OCI-M1 (cell line): ENCODE data around the gene GNA12.
"Not testable (repeated sequence)": the region's sequence is repeated elsewhere in the genome, so short reads cannot be mapped to it uniquely, and the experiment has no call there.

Experiments
- DNase-seq: peaks from one replicate; lab custom pipeline; 2025; lab: John Stamatoyannopoulos, UW

The GNA12 gene

GRCh38 chr7:2713370-2713769 lies 130.7 kb downstream of the GNA12 start:
- DNase-seq: peak; percentile 5

- DNase-seq: no peak
Measured at GRCh38 chr7:2711895-2712675, 132.0 kb downstream of the GNA12 start.

- DNase-seq: peak; percentile 4
Measured at GRCh38 chr7:2710901-2711551, 133.1 kb downstream of the GNA12 start.

- DNase-seq: no peak
Measured at GRCh38 chr7:2710286-2710655, 133.8 kb downstream of the GNA12 start.

- DNase-seq: peak; percentile 42
Measured at GRCh38 chr7:2709553-2710285, 134.4 kb downstream of the GNA12 start.

- DNase-seq: no peak
Measured at GRCh38 chr7:2708547-2709310, 135.4 kb downstream of the GNA12 start.

- DNase-seq: no peak
Measured at GRCh38 chr7:2708041-2708440, 136.1 kb downstream of the GNA12 start.

- no peak for DNase-seq
Measured at GRCh38 chr7:2707481-2707880, 136.6 kb downstream of the GNA12 start.

- no peak for DNase-seq
Measured at GRCh38 chr7:2706685-2707126, 137.4 kb downstream of the GNA12 start.

GRCh38 chr7:2705371-2706096 lies 138.6 kb downstream of the GNA12 start:
- DNase-seq: no peak

- DNase-seq: no peak
Measured at GRCh38 chr7:2702594-2702957, 141.5 kb downstream of the GNA12 start.

- no peak for DNase-seq
Measured at GRCh38 chr7:2701832-2702593, 142.1 kb downstream of the GNA12 start.

- DNase-seq: no peak
Measured at GRCh38 chr7:2701424-2701823, 142.7 kb downstream of the GNA12 start.

GRCh38 chr7:2700141-2700850 lies 143.8 kb downstream of the GNA12 start:
- DNase-seq: no peak

- DNase-seq: no peak
Measured at GRCh38 chr7:2699289-2699620, 144.9 kb downstream of the GNA12 start.

GRCh38 chr7:2698581-2699288 lies 145.4 kb downstream of the GNA12 start:
- DNase-seq: no peak

- not testable (repeated sequence) for DNase-seq
Measured at GRCh38 chr7:2694122-2694436, 150.0 kb downstream of the GNA12 start.

- not testable (repeated sequence) for DNase-seq
Measured at GRCh38 chr7:2693420-2694121, 150.5 kb downstream of the GNA12 start.

GRCh38 chr7:2692543-2692942 lies 151.6 kb downstream of the GNA12 start:
- no peak for DNase-seq
